ENCODE results near the gene GNPDA1. TPM values are rescaled to one million over a fixed set of nuclear protein-coding genes. Genes with fewer than 3 reads are reported as not detected.
"Not testable (repeated sequence)": the region's sequence is repeated elsewhere in the genome, so short reads cannot be mapped to it uniquely, and the experiment has no call there.

The GNPDA1 gene
- total RNA-seq, 1 donor, result 56.5 TPM

DNA sequence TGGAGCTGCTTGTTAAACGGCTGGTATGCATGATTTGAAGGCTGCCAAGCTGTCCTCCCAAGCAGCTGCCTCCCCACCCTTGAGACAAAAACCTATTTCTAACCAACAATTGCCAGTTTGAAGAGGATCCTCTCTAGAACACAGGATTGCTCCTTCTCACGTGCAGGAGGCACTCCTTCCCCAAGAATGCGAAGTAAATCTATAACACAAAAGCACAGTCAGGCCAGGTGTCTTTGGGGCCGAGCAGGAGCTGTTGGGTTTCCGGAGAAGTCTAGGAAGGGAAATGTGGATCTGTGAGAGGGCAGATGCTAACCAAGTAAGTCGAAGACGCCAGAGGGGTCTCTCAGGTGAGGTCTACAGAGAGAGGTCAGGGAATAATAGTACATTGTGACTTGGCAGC is 35.4 kb upstream of the GNPDA1 start:
- Histone ChIP-seq H3K27me3 (ENCODE audit: insufficient read depth, low read length) (no peaks in the 10 kb centered on the region), H3K27ac (ENCODE audit: low read depth, low read length) (no peak overlapping the region), H3K4me2 (ENCODE audit: insufficient read depth, low read length) (no peak overlapping the region), H3K4me1 (ENCODE audit: insufficient read depth, low read length) (peaks cover 2% of the 10 kb centered on the region), H3K4me3 (ENCODE audit: insufficient read depth, low read length) (no peak overlapping the region), H4K20me1 (ENCODE audit: insufficient read depth, low read length) (no peaks in the 10 kb centered on the region), H2AFZ (ENCODE audit: low read length) (no peak overlapping the region), H3K36me3 (ENCODE audit: insufficient read depth, low read length) (no peaks in the 10 kb centered on the region), H3K9me3 (ENCODE audit: low read depth, low read length) (no peaks in the 10 kb centered on the region), H3K79me2 (ENCODE audit: insufficient read depth, low read length) (no peaks in the 10 kb centered on the region)
- TF ChIP-seq, protein P1, sequence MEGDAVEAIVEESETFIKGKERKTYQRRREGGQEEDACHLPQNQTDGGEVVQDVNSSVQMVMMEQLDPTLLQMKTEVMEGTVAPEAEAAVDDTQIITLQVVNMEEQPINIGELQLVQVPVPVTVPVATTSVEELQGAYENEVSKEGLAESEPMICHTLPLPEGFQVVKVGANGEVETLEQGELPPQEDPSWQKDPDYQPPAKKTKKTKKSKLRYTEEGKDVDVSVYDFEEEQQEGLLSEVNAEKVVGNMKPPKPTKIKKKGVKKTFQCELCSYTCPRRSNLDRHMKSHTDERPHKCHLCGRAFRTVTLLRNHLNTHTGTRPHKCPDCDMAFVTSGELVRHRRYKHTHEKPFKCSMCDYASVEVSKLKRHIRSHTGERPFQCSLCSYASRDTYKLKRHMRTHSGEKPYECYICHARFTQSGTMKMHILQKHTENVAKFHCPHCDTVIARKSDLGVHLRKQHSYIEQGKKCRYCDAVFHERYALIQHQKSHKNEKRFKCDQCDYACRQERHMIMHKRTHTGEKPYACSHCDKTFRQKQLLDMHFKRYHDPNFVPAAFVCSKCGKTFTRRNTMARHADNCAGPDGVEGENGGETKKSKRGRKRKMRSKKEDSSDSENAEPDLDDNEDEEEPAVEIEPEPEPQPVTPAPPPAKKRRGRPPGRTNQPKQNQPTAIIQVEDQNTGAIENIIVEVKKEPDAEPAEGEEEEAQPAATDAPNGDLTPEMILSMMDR (IDR thresholded peaks at IDR 0.05; ENCODE audit: extremely low read depth, low read depth, low read length), result no peak
- DNase-seq (ENCODE audit: insufficient read length, low spot score, missing footprints), result no peak

DNA sequence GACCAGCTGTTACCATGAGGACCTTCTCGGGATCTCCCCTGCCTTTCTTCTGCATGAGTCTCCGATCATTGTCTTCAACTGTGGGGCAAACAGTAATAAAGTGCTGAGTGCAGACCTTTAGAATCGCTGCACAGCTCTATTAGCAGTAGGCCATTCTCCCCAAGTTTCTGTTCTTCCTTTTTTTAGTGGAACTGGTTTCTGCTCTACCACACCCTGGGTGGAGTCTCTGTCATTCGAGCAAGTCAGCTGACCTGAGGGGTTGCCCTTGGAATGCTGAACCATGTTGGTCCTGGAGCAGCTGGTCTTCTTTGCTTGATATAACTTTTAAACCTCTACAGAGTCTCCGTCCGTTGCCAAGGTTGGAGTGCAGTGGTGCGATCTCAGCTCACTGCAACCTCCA is 33.4 kb upstream of the GNPDA1 start:
- no peak for DNase-seq (ENCODE audit: insufficient read length, low spot score, missing footprints)
- H2AFZ ChIP-seq (ENCODE audit: low read length), result no peak overlapping the region
- no peak overlapping the region for H3K4me2 ChIP-seq (ENCODE audit: insufficient read depth, low read length)
- no peak overlapping the region for H3K27ac ChIP-seq (ENCODE audit: low read depth, low read length)
- no peaks in the 10 kb centered on the region for H3K4me1 ChIP-seq (ENCODE audit: insufficient read depth, low read length)
- no peaks in the 10 kb centered on the region for H3K79me2 ChIP-seq (ENCODE audit: insufficient read depth, low read length)
- H3K27me3 ChIP-seq (ENCODE audit: insufficient read depth, low read length), result no peaks in the 10 kb centered on the region
- H3K9me3 ChIP-seq (ENCODE audit: low read depth, low read length), result no peaks in the 10 kb centered on the region
- H3K4me3 ChIP-seq (ENCODE audit: insufficient read depth, low read length), result no peak overlapping the region
- H3K36me3 ChIP-seq (ENCODE audit: insufficient read depth, low read length), result no peaks in the 10 kb centered on the region
- TF ChIP-seq, protein P1 (IDR thresholded peaks at IDR 0.05; ENCODE audit: extremely low read depth, low read depth, low read length), result no peak
- H4K20me1 ChIP-seq (ENCODE audit: insufficient read depth, low read length), result no peaks in the 10 kb centered on the region

DNA sequence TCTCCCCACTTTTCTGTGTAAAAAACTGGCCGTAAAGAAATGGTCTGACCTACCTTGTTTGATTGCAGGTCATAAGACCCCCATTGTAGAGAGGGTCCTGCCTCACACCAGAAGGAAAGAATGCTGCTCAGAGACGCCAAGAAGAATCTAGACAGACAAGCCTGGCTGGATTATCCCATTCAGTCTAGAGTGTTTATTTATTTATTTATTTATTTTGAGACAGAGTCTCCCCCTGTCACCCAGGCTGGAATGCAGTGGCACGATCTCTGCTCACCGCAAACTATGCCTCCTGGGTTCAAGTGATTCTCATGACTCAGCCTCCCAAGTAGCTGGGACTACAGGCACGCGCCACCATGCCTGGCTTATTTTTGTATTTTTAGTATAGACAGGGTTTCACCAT is 28.1 kb upstream of the GNPDA1 start:
- H3K36me3 ChIP-seq (ENCODE audit: insufficient read depth, low read length); H3K27ac ChIP-seq (ENCODE audit: low read depth, low read length); H3K27me3 ChIP-seq (ENCODE audit: insufficient read depth, low read length); H3K9me3 ChIP-seq (ENCODE audit: low read depth, low read length); DNase-seq (ENCODE audit: insufficient read length, low spot score, missing footprints); H3K4me1 ChIP-seq (ENCODE audit: insufficient read depth, low read length); H3K4me2 ChIP-seq (ENCODE audit: insufficient read depth, low read length); H3K79me2 ChIP-seq (ENCODE audit: insufficient read depth, low read length); H3K4me3 ChIP-seq (ENCODE audit: insufficient read depth, low read length); H4K20me1 ChIP-seq (ENCODE audit: insufficient read depth, low read length); H2AFZ ChIP-seq (ENCODE audit: low read length): not testable (repeated sequence)

DNA sequence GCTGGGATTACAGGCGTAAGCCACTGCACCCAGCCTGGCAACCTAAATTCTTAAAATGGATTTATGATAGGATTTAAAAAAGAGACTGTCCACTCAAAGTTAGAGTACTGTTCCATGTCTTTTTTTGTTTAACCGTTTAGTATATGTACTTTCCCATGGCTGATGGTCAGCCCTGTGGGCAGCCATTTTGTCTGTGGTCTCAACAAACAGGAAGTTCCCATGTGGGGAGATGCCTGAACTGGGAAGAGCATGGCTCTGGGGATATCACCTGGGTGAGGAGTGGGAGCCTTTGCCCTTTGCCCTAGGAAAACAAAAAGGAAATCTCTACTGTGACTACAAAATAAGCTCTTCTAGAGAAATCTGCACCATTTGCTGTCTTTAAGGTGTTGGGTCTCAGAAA is 27.5 kb upstream of the GNPDA1 start:
- H3K27me3 ChIP-seq (ENCODE audit: insufficient read depth, low read length), result no peaks in the 10 kb centered on the region
- TF ChIP-seq, protein P1 (IDR thresholded peaks at IDR 0.05; ENCODE audit: extremely low read depth, low read depth, low read length), result no peak

More for the DNA sequence above, 27.5 kb upstream of the GNPDA1 start:
- H3K9me3 ChIP-seq (ENCODE audit: low read depth, low read length), result no peaks in the 10 kb centered on the region
- DNase-seq (ENCODE audit: insufficient read length, low spot score, missing footprints), result no peak
- H3K27ac ChIP-seq (ENCODE audit: low read depth, low read length), result no peak overlapping the region
- no peak overlapping the region for H3K4me2 ChIP-seq (ENCODE audit: insufficient read depth, low read length)
- H3K4me3 ChIP-seq (ENCODE audit: insufficient read depth, low read length), result no peak overlapping the region
- H2AFZ ChIP-seq (ENCODE audit: low read length), result no peak overlapping the region
- no peaks in the 10 kb centered on the region for H3K4me1 ChIP-seq (ENCODE audit: insufficient read depth, low read length)
- no peaks in the 10 kb centered on the region for H3K79me2 ChIP-seq (ENCODE audit: insufficient read depth, low read length)
- no peaks in the 10 kb centered on the region for H3K36me3 ChIP-seq (ENCODE audit: insufficient read depth, low read length)
- no peaks in the 10 kb centered on the region for H4K20me1 ChIP-seq (ENCODE audit: insufficient read depth, low read length)

All from osteoblast (primary cell).